ENCODE data around the gene DUOX2. TPM values are rescaled to one million over a fixed set of nuclear protein-coding genes. Genes with fewer than 3 reads are reported as not detected.

Gene DUOX2
- total RNA-seq, 1 experiment from 2014 or later: 0.44 TPM

DNA sequence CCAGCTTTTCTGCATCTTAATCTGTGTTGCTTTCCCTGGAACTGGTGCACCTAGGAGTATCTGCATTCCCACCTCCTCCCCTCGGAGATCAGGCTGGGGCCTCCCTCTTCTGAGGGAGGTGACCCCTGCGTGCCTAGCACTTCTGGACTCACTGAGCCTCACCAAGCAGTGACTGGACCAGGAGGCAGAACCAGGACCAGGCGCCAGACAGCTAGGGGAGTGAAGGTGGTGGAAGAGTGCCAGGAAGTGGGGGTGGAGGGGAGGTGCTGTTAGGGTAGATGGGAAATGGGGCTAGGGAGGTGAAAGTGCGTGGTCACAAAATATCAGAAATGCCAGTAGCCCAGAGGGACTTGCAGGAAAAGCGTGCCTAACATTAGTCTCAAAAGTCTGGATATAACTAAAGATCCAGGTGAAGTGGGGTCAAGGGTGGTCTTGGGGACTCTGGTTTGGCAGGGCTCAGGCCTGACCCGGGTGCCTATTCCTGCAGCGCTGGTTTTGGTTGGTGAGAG is 1.4 kb upstream of the DUOX2 start:
- no peak overlapping the region for H3K27ac ChIP-seq (ENCODE audit: low read depth, low read length)
- ChIA-PET RAD21 (ENCODE audit: low non-redundant PET in 1 of 2, low total read pairs in 2 of 2, uncharacterized antibody in 2 of 2, unreplicated experiment in 2 of 2) (no interaction called here), CTCF (interaction anchor here (0.8 kb wide), 1 partner anchor 10 kb away, joined by 4 read pairs; no protein-coding TSS in a partner anchor), POLR2A (no interaction called here)
- no peaks in the 10 kb centered on the region for H4K20me1 ChIP-seq (ENCODE audit: insufficient read depth)
- ATAC-seq (no peak), DNase-seq (ENCODE audit: low read depth, low spot score) (no peak)
- intact Hi-C loops (cut with micrococcal nuclease): no loop called here
- no peaks in the 10 kb centered on the region for H3K79me2 ChIP-seq (ENCODE audit: insufficient read depth, low read length)
- H3K27me3 ChIP-seq (ENCODE audit: insufficient read depth, low read length): no peaks in the 10 kb centered on the region
- H3K4me3 ChIP-seq (replicated peaks in 1 of 2; ENCODE audit: low read depth in 1 of 2, low read length in 2 of 2): no peak overlapping the region
- H3K9ac ChIP-seq (ENCODE audit: low read length): no peak overlapping the region
- H2AFZ ChIP-seq (ENCODE audit: low read depth, low read length, poor library complexity, severe bottlenecking): no peak overlapping the region
- no peaks in the 10 kb centered on the region for H3K36me3 ChIP-seq (ENCODE audit: control insufficient read depth in 1 of 2, insufficient read depth in 2 of 2, low read length in 2 of 2)
- no TSS peak for BruUV-seq (replicated peaks)
- no peaks in the 10 kb centered on the region for H3K9me3 ChIP-seq (ENCODE audit: control insufficient read depth in 1 of 2, insufficient read depth in 1 of 2, low read depth in 1 of 2, low read length in 2 of 2)
- no peak for TF ChIP-seq ELF1 (IDR thresholded peaks at IDR 0.05; ENCODE audit: borderline replicate concordance, low read depth)
- no peak for TF ChIP-seq SIN3A (IDR thresholded peaks at IDR 0.05; ENCODE audit: low read depth)
- TF ChIP-seq TCF7L2 (IDR thresholded peaks at IDR 0.05; ENCODE audit: borderline replicate concordance, extremely low read depth, insufficient read depth, insufficient read length): no peak
- TF ChIP-seq SRF (IDR thresholded peaks at IDR 0.05; ENCODE audit: low read depth): no peak
- TF ChIP-seq EGR1 (IDR thresholded peaks at IDR 0.05; ENCODE audit: low read depth): no peak
- TF ChIP-seq EZH2 (IDR thresholded peaks at IDR 0.05): no peak
- no peak for TF ChIP-seq CBX3 (IDR thresholded peaks at IDR 0.05; ENCODE audit: low read depth)
- TF ChIP-seq, protein P1, sequence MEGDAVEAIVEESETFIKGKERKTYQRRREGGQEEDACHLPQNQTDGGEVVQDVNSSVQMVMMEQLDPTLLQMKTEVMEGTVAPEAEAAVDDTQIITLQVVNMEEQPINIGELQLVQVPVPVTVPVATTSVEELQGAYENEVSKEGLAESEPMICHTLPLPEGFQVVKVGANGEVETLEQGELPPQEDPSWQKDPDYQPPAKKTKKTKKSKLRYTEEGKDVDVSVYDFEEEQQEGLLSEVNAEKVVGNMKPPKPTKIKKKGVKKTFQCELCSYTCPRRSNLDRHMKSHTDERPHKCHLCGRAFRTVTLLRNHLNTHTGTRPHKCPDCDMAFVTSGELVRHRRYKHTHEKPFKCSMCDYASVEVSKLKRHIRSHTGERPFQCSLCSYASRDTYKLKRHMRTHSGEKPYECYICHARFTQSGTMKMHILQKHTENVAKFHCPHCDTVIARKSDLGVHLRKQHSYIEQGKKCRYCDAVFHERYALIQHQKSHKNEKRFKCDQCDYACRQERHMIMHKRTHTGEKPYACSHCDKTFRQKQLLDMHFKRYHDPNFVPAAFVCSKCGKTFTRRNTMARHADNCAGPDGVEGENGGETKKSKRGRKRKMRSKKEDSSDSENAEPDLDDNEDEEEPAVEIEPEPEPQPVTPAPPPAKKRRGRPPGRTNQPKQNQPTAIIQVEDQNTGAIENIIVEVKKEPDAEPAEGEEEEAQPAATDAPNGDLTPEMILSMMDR (IDR thresholded peaks at IDR 0.05 in 2 of 3, conservative IDR thresholded peaks at IDR 0.05 in 1 of 3; ENCODE audit: borderline replicate concordance in 1 of 3, insufficient read depth in 1 of 3, low read depth in 2 of 3, low read length in 2 of 3): no peak
- TF ChIP-seq RAD21 (IDR thresholded peaks at IDR 0.05; ENCODE audit: low read depth): no peak
- TF ChIP-seq ZFX (IDR thresholded peaks at IDR 0.05): no peak
- TF ChIP-seq SP1 (IDR thresholded peaks at IDR 0.05; ENCODE audit: low read depth): no peak
- no peak for TF ChIP-seq CEBPB (IDR thresholded peaks at IDR 0.05; ENCODE audit: low read depth)
- TF ChIP-seq POLR2A (IDR thresholded peaks at IDR 0.05; ENCODE audit: borderline replicate concordance, extremely low read depth, insufficient read depth, insufficient read length): no peak
- TF ChIP-seq, protein P2, sequence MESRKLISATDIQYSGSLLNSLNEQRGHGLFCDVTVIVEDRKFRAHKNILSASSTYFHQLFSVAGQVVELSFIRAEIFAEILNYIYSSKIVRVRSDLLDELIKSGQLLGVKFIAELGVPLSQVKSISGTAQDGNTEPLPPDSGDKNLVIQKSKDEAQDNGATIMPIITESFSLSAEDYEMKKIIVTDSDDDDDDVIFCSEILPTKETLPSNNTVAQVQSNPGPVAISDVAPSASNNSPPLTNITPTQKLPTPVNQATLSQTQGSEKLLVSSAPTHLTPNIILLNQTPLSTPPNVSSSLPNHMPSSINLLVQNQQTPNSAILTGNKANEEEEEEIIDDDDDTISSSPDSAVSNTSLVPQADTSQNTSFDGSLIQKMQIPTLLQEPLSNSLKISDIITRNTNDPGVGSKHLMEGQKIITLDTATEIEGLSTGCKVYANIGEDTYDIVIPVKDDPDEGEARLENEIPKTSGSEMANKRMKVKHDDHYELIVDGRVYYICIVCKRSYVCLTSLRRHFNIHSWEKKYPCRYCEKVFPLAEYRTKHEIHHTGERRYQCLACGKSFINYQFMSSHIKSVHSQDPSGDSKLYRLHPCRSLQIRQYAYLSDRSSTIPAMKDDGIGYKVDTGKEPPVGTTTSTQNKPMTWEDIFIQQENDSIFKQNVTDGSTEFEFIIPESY (IDR thresholded peaks at IDR 0.05; ENCODE audit: extremely low read depth, insufficient replicate concordance, low read length): no peak
- no peak for TF ChIP-seq REST (IDR thresholded peaks at IDR 0.05; ENCODE audit: low read depth)
- TF ChIP-seq, protein P3, sequence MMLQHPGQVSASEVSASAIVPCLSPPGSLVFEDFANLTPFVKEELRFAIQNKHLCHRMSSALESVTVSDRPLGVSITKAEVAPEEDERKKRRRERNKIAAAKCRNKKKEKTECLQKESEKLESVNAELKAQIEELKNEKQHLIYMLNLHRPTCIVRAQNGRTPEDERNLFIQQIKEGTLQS (IDR thresholded peaks at IDR 0.05): no peak
- H3K4me2 ChIP-seq (ENCODE audit: low read length): no peak overlapping the region
- H3K4me1 ChIP-seq (ENCODE audit: control insufficient read depth in 1 of 2, insufficient read depth in 2 of 2, low read length in 2 of 2): peaks cover 0 to 4% of the 10 kb centered on the region in 2 experiments; a peak in 2 of 4 replicates
- H3K9me2 ChIP-seq (ENCODE audit: insufficient read depth): no peaks in the 10 kb centered on the region

All from HCT116 (cell line).